GM18508 (cell line): ENCODE measurements around the gene ELAVL2.

Source experiments
- ATAC-seq: cut with Tn5 transposase; IDR thresholded peaks from one replicate; pipeline ENCODE4 v1.9.1; 2021; ENCODE audit warnings: moderate number of reproducible peaks; ENCODE audit not compliant: insufficient read depth, unreplicated experiment

The ELAVL2 gene

DNA sequence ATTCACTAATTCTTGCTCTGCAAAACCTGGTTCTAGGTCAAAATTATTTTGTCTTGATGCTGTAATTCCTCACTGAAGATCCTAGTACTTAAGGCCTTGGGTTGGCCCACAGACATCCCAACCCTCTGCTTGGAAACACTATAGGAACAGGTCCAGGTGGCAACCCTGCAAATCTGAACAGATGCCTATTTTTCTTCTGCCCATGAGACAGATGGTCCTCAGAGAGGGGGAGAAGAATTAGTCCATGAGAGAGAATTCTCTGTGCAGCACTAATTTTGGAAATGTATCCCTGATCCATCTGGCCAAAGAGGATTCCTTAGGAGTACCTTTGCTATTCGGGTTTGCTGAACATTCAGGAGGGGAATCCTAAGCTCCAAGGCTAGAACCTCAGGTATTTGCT lies 156.3 kb downstream of the ELAVL2 start:
- no peak for ATAC-seq

DNA sequence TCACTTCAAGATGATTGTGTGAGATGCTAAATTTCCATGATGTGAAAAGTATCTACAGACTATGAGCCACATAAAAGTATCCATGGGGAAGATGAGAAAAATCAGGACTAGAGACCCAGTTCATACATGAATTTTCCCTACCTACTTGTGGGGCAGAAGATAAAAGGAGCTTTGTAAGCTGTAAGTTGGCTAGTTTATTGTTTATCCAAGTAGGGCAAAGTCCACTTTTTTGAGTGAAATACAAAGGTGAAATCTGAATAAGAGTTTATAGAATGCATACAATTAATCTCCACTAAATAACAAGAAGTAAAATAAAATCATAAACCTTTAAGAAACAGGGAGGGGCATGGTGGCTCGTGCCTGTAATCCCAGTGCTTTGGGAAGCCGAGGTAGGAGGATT lies 160.4 kb downstream of the ELAVL2 start:
- ATAC-seq, result no peak

DNA sequence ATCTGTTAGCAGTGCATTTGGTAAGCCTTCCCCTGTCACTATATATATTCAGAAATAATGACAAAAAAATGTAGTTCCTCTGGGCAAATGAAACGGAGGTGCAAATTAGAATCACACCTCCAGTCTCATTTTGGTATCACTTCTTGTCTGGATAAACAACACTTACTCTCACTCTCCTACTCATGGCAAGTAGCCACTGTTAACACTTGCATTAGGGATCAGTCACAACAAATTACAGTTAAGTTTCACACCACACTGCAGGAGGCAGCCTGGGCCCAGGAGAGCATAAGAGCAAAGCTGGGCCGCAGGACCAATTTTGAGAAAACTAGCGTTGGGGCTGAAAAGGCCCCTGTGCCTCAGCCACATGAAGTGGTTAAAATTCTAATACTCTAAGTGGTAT lies 161.0 kb downstream of the ELAVL2 start:
- ATAC-seq, result no peak

DNA sequence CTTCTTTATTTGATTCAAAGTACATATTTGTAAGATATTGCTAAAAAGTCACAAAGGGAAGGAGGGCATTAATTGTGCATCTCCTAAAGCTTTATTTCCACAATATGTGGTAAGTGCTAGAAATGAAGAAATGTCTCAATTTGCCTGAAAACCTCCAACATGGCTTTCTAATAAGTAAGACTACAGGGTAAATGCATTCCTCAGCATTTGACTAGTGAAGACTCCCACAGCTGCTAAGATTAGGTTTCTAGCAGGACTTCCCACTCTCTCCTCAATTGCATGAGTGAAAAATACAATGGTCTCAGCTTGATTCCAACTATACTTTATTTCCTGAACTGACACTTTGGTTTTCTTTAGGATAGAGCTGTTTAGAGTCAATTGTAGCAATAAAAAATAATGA lies 162.1 kb downstream of the ELAVL2 start:
- no peak for ATAC-seq

DNA sequence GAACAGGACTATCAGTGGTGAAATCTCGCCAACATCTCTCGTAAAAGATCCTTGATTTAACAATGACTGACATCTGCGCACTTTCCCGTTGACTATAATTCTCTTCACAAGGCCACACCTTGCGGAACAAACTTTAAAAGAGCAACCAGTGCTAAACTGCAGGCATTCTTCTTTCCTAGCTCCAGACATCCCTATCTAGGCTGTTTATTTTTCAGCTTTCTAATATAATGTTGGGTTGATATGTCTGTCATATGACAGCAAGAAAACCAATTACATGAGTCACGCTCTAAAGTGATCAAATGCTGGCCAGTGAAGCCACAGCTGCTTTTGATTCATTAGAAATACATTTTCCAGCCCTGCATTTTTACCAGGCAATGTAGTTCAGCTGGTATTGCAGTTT lies 162.5 kb downstream of the ELAVL2 start:
- no peak for ATAC-seq

DNA sequence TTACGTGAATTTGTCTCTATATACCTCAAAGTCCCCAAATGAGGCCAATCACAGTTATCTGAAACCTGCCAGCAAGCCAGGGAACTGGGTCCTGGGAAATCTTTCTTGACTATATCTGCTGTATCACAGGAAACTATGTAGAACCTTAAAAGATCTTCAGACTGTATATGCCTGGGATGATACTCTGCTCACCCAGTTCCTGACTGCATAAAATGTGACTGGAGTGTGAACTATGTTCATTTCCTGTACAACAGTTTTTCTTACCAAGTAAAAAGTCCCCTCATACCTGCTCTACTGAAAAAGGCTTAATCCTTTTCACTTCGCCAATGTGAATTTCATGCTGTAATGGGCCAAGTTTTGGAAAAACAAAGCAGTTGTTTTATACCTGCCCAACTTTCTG lies 162.9 kb downstream of the ELAVL2 start:
- ATAC-seq, result no peak

DNA sequence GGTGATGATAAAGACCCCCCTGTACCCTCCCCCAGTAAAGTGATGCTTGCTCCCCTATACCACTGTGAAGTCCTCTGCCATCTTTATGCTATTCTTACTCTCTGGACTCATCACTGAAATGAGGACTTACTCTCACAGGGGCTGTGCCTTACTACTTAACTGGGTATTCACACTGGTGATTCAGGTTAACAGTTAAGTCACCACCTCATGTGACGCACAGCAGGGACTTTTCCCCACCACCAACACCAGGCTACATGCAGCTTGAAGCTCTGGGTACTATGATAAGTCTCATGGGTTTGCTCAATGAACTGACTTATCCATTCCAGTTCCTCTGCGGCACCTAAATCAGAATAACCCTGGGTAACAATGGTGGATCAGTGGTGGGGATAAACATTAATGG lies 163.7 kb downstream of the ELAVL2 start:
- no peak for ATAC-seq

DNA sequence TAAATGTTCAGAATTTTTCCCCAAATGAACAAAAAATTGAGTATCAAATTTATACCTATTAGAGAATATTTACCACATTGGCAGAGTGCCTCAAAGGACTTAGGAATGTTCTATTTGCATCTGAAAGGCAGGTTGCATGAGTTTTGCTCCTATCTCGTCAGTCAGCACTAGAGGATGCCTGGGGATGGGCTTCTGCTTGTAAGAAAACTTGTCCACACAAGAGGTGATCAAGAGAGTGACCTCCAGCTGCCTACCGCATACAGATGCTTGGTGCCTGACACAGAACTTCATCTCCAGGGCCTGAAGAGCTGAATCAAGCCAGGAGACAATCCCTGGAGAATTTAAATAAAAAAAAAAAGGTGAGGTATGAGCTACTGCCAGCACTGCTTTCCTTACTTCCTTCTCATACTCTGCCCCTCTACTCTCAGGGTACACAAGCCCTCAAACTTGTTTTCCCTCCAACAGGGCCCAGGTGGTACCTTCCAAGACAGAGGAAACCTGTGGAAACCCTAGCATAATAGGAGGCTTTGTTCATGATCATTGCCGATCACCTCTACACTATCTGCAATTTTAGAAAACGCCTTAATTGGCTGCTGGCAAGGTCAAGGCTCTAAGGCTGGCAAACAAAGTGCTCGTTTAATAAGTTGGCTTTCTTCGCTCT lies 166.6 kb downstream of the ELAVL2 start:
- no peak for ATAC-seq

DNA sequence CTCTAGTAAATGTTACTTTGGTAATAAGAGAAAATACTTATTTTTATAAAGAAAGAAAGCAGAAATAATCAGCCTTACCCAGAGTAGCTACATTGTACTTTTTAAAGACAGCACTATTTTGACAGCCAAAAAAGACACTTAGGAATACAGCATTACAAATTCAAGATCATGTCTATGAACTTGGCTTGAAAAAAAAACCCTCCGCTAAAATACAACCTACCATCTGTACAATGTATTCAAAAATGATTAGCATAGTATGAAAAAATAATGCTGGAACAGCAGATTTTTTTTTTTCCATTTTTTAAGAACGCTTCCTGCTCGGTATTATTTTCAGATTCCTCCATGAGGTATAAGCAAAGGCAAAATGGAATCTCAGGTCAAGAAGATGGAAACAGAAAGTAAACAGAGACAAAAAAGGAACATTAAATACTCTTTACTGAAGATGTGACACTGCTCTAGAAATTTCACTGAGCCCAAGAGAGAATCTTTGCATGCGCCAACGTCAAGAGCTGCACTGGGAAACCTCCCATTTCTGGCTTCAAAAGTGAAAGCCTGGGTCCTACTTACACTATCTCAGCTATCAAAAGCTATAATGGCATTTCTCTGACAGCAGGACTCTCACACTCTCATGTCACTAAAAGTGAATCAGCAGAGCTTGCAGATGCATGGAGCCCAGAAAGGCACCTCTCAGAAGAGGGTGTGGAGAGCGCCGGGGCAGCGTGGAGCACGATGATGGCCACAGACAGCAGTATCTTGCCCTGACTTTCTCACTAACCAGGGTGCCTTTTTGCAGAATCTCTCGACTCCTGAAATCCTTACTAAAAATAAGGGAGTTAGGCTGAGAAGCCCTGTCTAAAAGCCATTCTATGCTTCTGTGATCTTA lies 167.4 kb downstream of the ELAVL2 start:
- no peak for ATAC-seq

DNA sequence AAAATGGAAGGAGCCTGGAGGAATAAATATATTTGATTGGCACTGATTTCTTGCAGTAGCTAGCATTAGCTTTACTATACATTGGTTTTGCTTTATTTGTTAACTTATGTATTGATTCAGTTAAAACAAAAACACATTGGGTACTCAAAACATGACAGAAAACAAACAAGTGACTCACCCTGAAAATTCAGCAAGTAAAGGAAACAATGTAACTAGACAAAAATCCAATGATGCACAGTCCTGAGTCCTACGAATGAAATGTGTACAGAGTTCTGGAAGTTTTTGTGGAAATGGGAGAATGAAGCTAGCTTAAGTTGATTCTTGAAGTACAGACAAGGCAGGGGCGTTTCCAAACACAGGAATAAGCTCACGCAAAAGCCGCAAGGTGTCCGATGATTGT lies 175.0 kb downstream of the ELAVL2 start:
- ATAC-seq, result no peak

DNA sequence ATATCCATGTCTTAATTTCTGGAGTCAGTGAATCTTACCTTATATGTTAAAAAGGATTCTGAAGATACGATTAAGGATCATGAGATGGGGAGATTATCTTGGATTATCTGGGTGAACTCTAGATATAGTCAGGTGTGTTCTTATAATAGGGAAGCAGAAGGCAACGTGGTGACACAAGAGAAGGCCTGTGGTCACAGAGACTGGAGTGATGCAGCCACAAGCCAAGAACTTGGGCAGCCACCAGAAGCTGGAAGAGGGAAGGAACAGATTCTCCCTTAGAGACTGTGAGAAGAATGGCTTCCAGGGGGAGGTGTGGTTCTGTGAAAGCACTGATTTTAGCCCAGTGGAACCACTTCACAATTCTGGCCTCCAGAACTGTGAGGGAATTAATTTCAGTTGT lies 177.4 kb downstream of the ELAVL2 start:
- ATAC-seq, result no peak

DNA sequence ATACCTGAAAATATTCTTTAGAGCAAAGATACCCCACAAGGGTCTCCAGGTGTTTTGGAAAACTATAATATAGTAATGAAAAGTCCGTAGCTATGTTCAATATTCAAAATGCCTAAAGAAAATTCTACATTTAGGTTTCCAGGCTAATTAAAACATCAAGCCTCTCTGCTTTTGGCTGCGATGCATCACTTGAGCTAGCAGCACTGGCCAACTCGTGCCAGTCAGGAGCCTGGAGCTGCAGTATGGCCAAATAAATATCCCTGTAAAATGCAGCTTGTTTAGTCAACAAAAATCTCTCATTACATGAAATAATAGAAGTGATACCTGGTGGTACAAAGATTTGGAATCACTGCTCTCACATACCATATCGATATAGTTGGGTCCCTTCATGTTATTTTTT lies 181.1 kb downstream of the ELAVL2 start:
- ATAC-seq, result no peak

DNA sequence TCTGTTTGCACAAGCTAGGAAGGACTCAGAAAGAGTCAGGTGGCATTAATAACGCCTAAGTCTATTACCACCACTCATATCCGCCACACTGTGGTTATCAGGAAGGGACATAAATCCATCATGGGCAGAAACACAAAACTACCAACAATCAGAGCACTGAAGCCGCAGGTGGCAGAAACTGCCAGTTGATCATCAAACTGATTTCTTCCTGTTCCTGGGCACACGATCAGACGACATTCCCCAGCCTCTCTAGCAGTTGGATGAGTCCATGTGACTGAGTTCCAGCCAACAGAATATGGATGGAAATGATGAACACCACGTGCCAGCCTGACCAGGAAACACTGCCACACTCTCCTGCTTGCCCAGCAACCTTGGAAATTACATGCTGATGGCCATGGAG lies 181.7 kb downstream of the ELAVL2 start:
- no peak for ATAC-seq

DNA sequence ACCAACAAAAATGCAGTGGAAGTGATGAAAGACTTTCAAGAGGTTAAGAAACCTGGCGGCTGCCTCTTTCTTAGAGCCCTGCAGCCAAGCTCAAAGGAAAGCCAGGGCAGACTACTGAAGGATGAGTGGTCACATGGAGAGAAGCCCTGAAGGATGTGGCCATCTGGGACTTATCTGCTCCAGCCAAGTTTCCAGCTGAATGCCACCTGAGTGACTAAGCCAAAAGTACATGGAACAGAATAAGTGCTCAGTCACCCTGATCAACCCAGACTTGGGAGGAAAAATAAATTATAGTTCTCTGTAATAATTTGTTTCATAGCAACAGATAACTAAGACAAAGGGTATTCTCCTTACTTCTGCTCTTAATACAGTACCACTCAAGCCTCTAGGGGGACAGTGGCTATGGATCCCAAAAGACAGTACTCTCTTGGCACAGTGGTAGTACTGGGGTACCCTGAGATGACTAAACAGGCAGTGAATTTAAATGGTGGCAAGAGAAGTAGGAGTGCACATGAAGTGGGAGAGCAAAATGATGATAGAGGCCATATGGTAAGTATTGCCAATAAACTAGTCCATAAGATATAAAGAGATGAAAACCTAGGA lies 182.3 kb downstream of the ELAVL2 start:
- no peak for ATAC-seq
